ENCODE data around the gene GDPD5. TPM values are rescaled to one million over a fixed set of nuclear protein-coding genes. Genes with fewer than 3 reads are reported as not detected.

Gene GDPD5
- total RNA-seq, 2 experiments from 2014 or later: 107 to 109 TPM

GRCh38 chr11:75406338-75406777 lies 119.4 kb downstream of the GDPD5 start:
- CTCF ChIA-PET: interaction anchor here (1.2 kb wide), 1 partner anchor 20 kb away, joined by 3 read pairs; no protein-coding TSS in a partner anchor
- Mint-ChIP-seq H3K4me1 (peaks cover 49% of the 10 kb centered on the region), H3K4me3 (no peak overlapping the region), H3K27me3 (no peaks in the 10 kb centered on the region), H3K27ac (no peak overlapping the region), H3K36me3 (ENCODE audit: low read depth) (peaks cover 66% of the 10 kb centered on the region), H3K9me3 (no peaks in the 10 kb centered on the region)
- POLR2A ChIA-PET: interaction anchor here (1.0 to 2.0 kb wide), 3 partner anchors 8 to 23 kb away, joined by 3 to 7 read pairs (median 3); no protein-coding TSS in a partner anchor
- no peak for DNase-seq

DNA sequence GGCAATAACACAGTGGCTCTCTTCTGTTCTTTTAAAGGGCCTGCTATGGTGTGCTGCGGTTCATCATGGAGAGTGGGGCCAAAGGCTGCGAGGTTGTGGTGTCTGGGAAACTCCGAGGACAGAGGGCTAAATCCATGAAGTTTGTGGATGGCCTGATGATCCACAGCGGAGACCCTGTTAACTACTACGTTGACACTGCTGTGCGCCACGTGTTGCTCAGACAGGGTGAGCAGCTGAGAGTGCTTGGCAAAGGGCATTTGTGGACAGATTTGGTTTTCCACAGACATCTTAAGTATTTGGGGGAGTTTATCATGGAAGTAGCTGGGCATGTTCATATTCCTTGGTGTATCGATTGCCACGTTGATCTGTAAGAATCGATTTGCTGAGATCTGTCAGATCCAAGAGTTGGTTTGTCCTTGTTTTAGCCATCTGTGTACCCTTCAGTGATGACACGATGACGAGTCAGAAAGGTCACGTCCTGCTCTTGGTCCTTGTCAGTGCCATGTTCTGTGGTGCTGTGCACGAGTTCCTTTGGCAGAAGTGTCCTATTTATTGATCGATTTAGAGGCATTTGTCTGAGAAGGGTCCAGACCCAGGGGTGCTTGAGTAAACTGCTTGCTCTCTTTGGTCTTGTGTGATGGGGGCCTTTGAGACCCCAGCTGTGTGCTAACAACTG lies 121.6 kb downstream of the GDPD5 start:
- Mint-ChIP-seq H3K27me3 (no peaks in the 10 kb centered on the region), H3K4me3 (no peak overlapping the region), H3K27ac (peak overlapping the region; percentile 37), H3K4me1 (peaks cover 57% of the 10 kb centered on the region), H3K9me3 (no peaks in the 10 kb centered on the region), H3K36me3 (ENCODE audit: low read depth) (peaks cover 87% of the 10 kb centered on the region)
- DNase-seq: no peak
- CTCF ChIA-PET: no interaction called here
- POLR2A ChIA-PET: interaction anchor here (2.0 kb wide), 1 partner anchor 25 kb away, joined by 6 read pairs; no protein-coding TSS in a partner anchor

DNA sequence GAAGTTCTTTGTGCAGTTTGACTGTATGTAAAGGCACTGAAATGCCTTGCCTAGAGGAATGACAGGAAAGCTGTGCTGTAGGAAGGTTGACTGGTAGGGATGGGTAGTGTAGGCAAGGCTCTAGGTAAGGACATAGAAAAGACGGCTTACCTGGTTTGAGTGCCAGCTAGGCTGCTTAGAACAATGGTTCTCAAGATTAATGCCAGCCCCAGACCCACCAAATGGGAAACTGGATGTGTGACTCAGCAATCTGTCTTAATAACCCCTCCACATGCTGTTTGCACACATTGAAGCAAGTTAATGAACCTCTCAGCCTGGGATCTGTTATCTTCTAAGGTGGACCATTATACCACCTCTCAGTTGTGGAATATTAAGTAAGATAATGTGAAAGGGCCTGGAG lies 122.7 kb downstream of the GDPD5 start:
- Mint-ChIP-seq H3K27me3 (no peaks in the 10 kb centered on the region), H3K27ac (peak overlapping the region; percentile 67), H3K4me1 (peaks cover 63% of the 10 kb centered on the region), H3K9me3 (no peaks in the 10 kb centered on the region), H3K36me3 (ENCODE audit: low read depth) (peaks cover 81% of the 10 kb centered on the region), H3K4me3 (peak overlapping the region; percentile 96)
- CTCF ChIA-PET: interaction anchor here (1.4 kb wide), 1 partner anchor 129 kb away, joined by 3 read pairs; no protein-coding TSS in a partner anchor
- POLR2A ChIA-PET: interaction anchor here (0.9 to 2.0 kb wide), 2 partner anchors 14 to 27 kb away, joined by 6 read pairs; no protein-coding TSS in a partner anchor
- DNase-seq: no peak

DNA sequence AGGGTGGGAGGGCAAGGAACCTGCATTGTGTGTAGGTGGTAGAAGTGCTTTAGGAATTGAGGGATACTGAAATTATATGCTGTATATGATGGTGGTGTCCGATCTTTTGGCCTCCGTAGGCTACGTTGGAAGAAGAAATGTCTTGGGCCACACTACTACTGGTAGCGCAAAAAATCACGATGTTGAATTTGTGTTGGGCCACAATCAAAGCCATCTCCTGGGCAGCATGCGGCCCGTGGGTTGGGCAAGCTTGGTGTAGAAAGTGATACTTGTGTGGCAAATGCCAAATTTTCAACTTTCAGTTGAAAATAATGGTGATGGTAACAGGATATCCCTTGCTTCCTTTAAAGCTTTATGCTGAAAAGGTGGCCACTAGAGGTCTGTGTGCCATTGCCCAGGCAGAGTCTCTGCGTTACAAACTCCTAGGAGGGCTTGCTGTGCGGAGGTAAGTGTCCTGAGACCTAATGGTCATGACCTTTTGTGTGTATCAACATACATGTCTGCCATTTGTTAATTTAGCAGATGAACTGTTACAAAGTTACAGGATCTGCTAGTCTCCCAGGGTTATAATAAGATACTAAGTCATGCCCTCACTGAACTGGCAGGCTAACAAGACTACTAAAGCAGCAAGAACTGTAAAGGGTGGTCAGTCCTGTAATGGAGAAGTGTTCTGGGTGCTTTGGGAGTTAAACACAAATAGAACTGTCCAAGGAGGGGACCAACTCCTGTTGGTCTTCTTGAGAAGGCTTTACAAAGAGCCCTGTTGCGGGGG lies 123.6 kb downstream of the GDPD5 start:
- Mint-ChIP-seq H3K4me3 (peak overlapping the region; percentile 96), H3K9me3 (no peaks in the 10 kb centered on the region), H3K4me1 (peaks cover 59% of the 10 kb centered on the region), H3K27ac (peak overlapping the region; percentile 67), H3K36me3 (ENCODE audit: low read depth) (peaks cover 75% of the 10 kb centered on the region), H3K27me3 (no peaks in the 10 kb centered on the region)
- CTCF ChIA-PET: interaction anchor here (1.4 kb wide), 1 partner anchor 129 kb away, joined by 3 read pairs; no protein-coding TSS in a partner anchor
- POLR2A ChIA-PET: interaction anchor here (0.7 to 2.0 kb wide), 3 partner anchors 15 to 27 kb away, joined by 3 to 6 read pairs (median 6); no protein-coding TSS in a partner anchor
- DNase-seq: no peak

GRCh38 chr11:75400146-75400865 lies 125.4 kb downstream of the GDPD5 start:
- Mint-ChIP-seq H3K27ac (peak overlapping the region; percentile 98), H3K36me3 (ENCODE audit: low read depth) (peaks cover 59% of the 10 kb centered on the region), H3K4me3 (peak overlapping the region; percentile 96), H3K9me3 (no peaks in the 10 kb centered on the region), H3K4me1 (peaks cover 49% of the 10 kb centered on the region), H3K27me3 (peaks cover 6% of the 10 kb centered on the region)
- peak; percentile 20 for DNase-seq
- POLR2A ChIA-PET: interaction anchor here (0.7 to 3.4 kb wide), 27 partner anchors 8 to 137 kb away, joined by 3 to 29 read pairs (median 5); partner anchors contain the start of genes ARRB1 and GDPD5
- CTCF ChIA-PET: interaction anchor here (0.9 to 2.4 kb wide), 11 partner anchors 8 to 131 kb away, joined by 3 to 27 read pairs (median 5); partner anchors contain the start of gene GDPD5

DNA sequence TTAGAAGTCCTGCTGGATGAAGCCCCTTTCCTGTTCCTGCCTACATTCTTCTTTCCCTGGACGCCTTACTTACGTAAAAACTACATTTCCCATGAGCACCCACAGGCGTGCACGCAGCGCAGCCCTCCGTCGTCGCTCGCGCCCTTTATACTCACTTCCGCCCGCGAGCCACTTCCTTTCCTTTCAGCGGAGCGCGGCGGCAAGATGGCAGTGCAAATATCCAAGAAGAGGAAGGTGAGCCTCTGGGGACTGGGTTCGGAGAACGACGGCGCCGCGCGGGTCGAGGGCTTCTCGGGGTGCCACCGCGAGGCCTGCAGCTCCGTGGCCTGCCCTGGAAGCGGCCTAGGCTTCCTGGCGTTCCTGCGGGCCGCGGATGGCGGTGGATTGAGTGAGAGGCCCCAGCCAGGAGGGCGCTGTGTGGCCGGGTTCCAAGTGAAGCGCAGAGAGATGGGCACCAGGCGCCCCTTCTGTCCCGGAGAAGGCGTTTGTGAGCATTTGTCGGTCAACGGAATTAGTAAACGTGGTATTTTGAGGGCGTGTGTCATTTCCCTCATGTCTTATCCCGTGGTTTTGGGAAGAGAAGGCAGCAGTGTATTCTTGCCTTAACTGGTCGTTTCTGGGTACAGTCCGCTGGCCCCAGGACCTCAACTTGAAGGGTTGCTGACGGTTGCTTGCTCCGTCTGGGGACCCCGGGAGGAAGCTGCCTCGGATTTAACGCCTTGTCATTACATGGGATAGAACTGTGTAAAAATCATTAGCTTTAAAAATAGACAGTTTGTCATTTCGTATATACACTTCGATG lies 126.2 kb downstream of the GDPD5 start, which contains the start of gene RPS3:
RPS3 (plus strand) TSS at position 175 of the 802 bp plus-strand sequence; CDS start at position 205, 30 bp downstream.
- no peaks in the 10 kb centered on the region for H3K9me3 Mint-ChIP-seq
- H3K4me1 Mint-ChIP-seq: peaks cover 46% of the 10 kb centered on the region
- peaks cover 53% of the 10 kb centered on the region for H3K36me3 Mint-ChIP-seq (ENCODE audit: low read depth)
- H3K27ac Mint-ChIP-seq: peak within 1 kb of the TSS; percentile 98
- CTCF ChIA-PET: interaction anchor here (1.1 to 2.4 kb wide), 9 partner anchors 9 to 132 kb away, joined by 3 to 27 read pairs (median 5); no protein-coding TSS in a partner anchor
- DNase-seq: peak; percentile 92
- peaks cover 6% of the 10 kb centered on the region for H3K27me3 Mint-ChIP-seq
- POLR2A ChIA-PET: interaction anchor here (0.7 to 3.4 kb wide), 23 partner anchors 9 to 138 kb away, joined by 3 to 29 read pairs (median 6); partner anchors contain the start of genes ARRB1 and GDPD5
- peak within 1 kb of the TSS; percentile 96 for H3K4me3 Mint-ChIP-seq

- ChIA-PET CTCF (interaction anchor here (1.4 to 2.3 kb wide), 5 partner anchors 10 to 133 kb away, joined by 3 to 13 read pairs (median 10); no protein-coding TSS in a partner anchor), POLR2A (interaction anchor here (1.3 to 3.4 kb wide), 6 partner anchors 8 to 139 kb away, joined by 3 to 29 read pairs (median 6); partner anchors contain the start of gene GDPD5)
- no peak for DNase-seq
- H3K9me3 Mint-ChIP-seq: no peaks in the 10 kb centered on the region
- H3K4me3 Mint-ChIP-seq: peak overlapping the region; percentile 96
- peaks cover 40% of the 10 kb centered on the region for H3K4me1 Mint-ChIP-seq
- peaks cover 46% of the 10 kb centered on the region for H3K36me3 Mint-ChIP-seq (ENCODE audit: low read depth)
- peak overlapping the region; percentile 98 for H3K27ac Mint-ChIP-seq
- peaks cover 6% of the 10 kb centered on the region for H3K27me3 Mint-ChIP-seq
Measured at GRCh38 chr11:75398906-75399305, 126.8 kb downstream of the GDPD5 start.

GRCh38 chr11:75394085-75394840 lies 131.5 kb downstream of the GDPD5 start:
- Mint-ChIP-seq H3K36me3 (ENCODE audit: low read depth) (peaks cover under 1% of the 10 kb centered on the region), H3K9me3 (no peaks in the 10 kb centered on the region), H3K27ac (no peak overlapping the region), H3K4me1 (peaks cover 8% of the 10 kb centered on the region), H3K4me3 (no peak overlapping the region), H3K27me3 (peaks cover 16% of the 10 kb centered on the region)
- ChIA-PET CTCF (interaction anchor here (0.7 to 1.0 kb wide), 2 partner anchors 9 to 51 kb away, joined by 3 to 4 read pairs; no protein-coding TSS in a partner anchor), POLR2A (no interaction called here)
- DNase-seq: no peak

DNA sequence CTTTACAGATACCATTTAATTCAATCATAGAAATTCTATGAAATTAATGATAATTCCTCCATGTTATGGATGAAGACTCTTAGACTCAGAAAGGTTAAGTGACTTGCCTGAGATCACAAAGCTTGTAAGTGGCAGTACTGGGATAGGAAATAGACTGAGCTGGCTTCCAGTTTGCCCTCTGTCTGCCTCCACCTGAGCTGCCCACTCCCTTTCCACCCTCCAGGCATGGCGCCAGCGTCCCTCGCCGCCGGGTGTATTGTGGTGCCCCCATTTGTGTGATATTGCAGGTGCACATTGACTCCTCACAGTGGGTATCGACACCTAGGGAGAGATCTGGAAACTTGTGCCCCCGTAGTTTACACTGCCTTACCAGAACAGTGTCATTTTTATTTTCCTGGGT lies 135.8 kb downstream of the GDPD5 start:
- H3K27ac Mint-ChIP-seq: no peak overlapping the region
- no peaks in the 10 kb centered on the region for H3K9me3 Mint-ChIP-seq
- H3K27me3 Mint-ChIP-seq: peaks cover 12% of the 10 kb centered on the region
- ChIA-PET POLR2A (interaction anchor here (2.8 kb wide), 1 partner anchor 143 kb away, joined by 13 read pairs; no protein-coding TSS in a partner anchor), CTCF (interaction anchor here (0.6 to 12.7 kb wide), 10 partner anchors 11 to 312 kb away, joined by 3 to 339 read pairs (median 6); partner anchors contain the start of gene ARRB1)
- DNase-seq: no peak
- no peaks in the 10 kb centered on the region for H3K4me1 Mint-ChIP-seq
- no peaks in the 10 kb centered on the region for H3K36me3 Mint-ChIP-seq (ENCODE audit: low read depth)
- H3K4me3 Mint-ChIP-seq: no peak overlapping the region

- POLR2A ChIA-PET: interaction anchor here (0.7 to 2.8 kb wide), 3 partner anchors 11 to 144 kb away, joined by 3 to 13 read pairs (median 10); no protein-coding TSS in a partner anchor
- H3K27me3 Mint-ChIP-seq: peaks cover 12% of the 10 kb centered on the region
- H3K4me1 Mint-ChIP-seq: peaks cover 6% of the 10 kb centered on the region
- CTCF ChIA-PET: interaction anchor here (0.6 to 12.7 kb wide), 19 partner anchors 8 to 188 kb away, joined by 3 to 339 read pairs (median 7); partner anchors contain the start of gene ARRB1
- H3K4me3 Mint-ChIP-seq: no peak overlapping the region
- no peaks in the 10 kb centered on the region for H3K9me3 Mint-ChIP-seq
- no peaks in the 10 kb centered on the region for H3K36me3 Mint-ChIP-seq (ENCODE audit: low read depth)
- no peak for DNase-seq
- no peak overlapping the region for H3K27ac Mint-ChIP-seq
Measured at GRCh38 chr11:75389276-75389605, 136.5 kb downstream of the GDPD5 start.

Measured in activated CD4-positive, alpha-beta memory T cell treated with anti-CD3 and anti-CD28 coated beads, Interleukin-2, amount 10 ng/mL, durations not matched to agents 7 days and 5 days (primary cell).